Ecto neural progenitor cell (in vitro differentiated cells): ENCODE data around the gene PAF1.
A peak's percentile ranks its signal among the peaks of the same experiment; 100 is the strongest.

Source experiments
- DNase-seq: peaks from one replicate; pipeline ENCODE4 v3.0.0-alpha.2; 2018; ENCODE audit warnings: low spot score

Gene PAF1

GRCh38 chr19:39390751-39391437 lies at the start of gene PAF1, which contains the start of gene MED29:
PAF1 (minus strand) TSS chr19:39391106; CDS start chr19:39390864, 242 bp downstream.
MED29 (plus strand) TSS chr19:39391378; CDS start chr19:39391423, 45 bp downstream.
- peak; percentile 95 for DNase-seq

- DNase-seq: no peak
Observed at GRCh38 chr19:39438270-39438934, 47.5 kb upstream of the PAF1 start.

- DNase-seq: no peak
Observed at GRCh38 chr19:39436350-39436716, 45.4 kb upstream of the PAF1 start.

GRCh38 chr19:39435499-39436349 lies 44.8 kb upstream of the PAF1 start, which contains the start of gene RPS16:
RPS16 (minus strand) TSS chr19:39435949; CDS start chr19:39435895, 54 bp downstream.
- peak; percentile 99 for DNase-seq

GRCh38 chr19:39434123-39435076 lies 43.5 kb upstream of the PAF1 start:
- no peak for DNase-seq

- no peak for DNase-seq
Observed at GRCh38 chr19:39433480-39434079, 42.7 kb upstream of the PAF1 start.

GRCh38 chr19:39432677-39433025 lies 41.7 kb upstream of the PAF1 start:
- DNase-seq: no peak

GRCh38 chr19:39430675-39431593 lies 40.0 kb upstream of the PAF1 start:
- DNase-seq: no peak

- DNase-seq: peak; percentile 87
Observed at GRCh38 chr19:39428283-39429112, 37.6 kb upstream of the PAF1 start.

- no peak for DNase-seq
Observed at GRCh38 chr19:39427707-39428106, 36.8 kb upstream of the PAF1 start.

GRCh38 chr19:39426170-39426569 lies 35.3 kb upstream of the PAF1 start:
- no peak for DNase-seq

- DNase-seq: no peak
Observed at GRCh38 chr19:39425744-39426143, 34.8 kb upstream of the PAF1 start.

GRCh38 chr19:39424934-39425333 lies 34.0 kb upstream of the PAF1 start:
- DNase-seq: no peak

- DNase-seq: no peak
Observed at GRCh38 chr19:39423258-39424086, 32.6 kb upstream of the PAF1 start.

GRCh38 chr19:39422020-39422419 lies 31.1 kb upstream of the PAF1 start:
- DNase-seq: no peak

GRCh38 chr19:39420769-39421168 lies 29.9 kb upstream of the PAF1 start:
- no peak for DNase-seq

GRCh38 chr19:39419003-39419402 lies 28.1 kb upstream of the PAF1 start:
- DNase-seq: no peak
